HG02759 (cell line): Measurements from ENCODE around the gene LMBRD2.
"Not testable (repeated sequence)": the region's sequence is repeated elsewhere in the genome, so short reads cannot be mapped to it uniquely, and the experiment has no call there.

Experiments used
- ATAC-seq: cut with Tn5 transposase; IDR thresholded peaks from one replicate; pipeline ENCODE4 v1.9.1; 2021; ENCODE audit warnings: mild to moderate bottlenecking, moderate library complexity; ENCODE audit not compliant: unreplicated experiment

The LMBRD2 gene

DNA sequence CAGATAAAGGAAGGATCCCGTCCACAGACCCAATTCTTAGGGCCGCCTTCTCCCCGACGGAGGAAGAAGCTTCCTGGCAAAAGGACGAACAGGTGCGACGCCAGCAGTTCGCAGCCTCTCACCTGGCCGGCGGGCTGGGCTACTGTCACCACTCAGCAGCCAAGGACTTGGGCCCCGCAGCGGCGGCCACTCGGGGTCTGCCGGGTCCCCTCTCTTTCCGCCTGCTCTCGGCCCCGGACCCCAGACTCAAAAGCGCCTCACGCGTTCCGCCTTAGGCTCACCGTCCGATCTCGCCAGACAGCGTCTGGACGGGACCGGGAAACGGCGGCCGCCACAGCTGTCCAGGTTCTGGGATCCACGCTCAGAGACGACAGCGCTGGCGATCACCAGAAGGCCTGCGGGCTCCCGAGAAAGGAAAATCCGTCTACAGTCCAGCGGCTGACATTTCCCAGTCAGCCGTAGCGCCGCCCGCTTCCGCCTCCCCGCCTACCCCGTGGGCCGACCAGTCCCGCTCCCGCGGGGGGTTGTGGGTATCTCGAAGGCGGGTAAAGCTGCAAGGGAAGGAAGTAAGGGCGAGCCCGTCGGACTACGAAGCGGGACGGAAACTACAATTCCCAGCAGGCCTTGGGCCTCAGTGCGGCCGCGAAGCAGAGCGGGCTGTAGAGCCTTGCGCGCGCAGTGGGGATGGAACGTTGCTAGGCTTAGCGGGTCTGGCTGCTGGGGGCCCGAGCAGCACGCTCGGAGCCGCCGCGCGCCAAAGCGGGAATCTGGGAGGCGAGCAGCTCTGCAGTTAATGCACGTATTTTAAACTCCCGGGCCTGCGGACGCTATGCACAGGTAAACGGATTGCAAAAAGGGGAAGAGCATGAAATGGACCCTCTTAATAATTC, at the start of gene LMBRD2, which contains the start of gene SKP2:
Gene LMBRD2, minus strand, starts transcription at position 454 of the 890 bp plus-strand sequence. CDS start 8,538 bp downstream, outside the sequence.
Gene SKP2, plus strand, starts transcription at position 678 of the 890 bp plus-strand sequence. Its CDS starts 152 bp downstream, at position 830.
- peak; percentile 97 for ATAC-seq

DNA sequence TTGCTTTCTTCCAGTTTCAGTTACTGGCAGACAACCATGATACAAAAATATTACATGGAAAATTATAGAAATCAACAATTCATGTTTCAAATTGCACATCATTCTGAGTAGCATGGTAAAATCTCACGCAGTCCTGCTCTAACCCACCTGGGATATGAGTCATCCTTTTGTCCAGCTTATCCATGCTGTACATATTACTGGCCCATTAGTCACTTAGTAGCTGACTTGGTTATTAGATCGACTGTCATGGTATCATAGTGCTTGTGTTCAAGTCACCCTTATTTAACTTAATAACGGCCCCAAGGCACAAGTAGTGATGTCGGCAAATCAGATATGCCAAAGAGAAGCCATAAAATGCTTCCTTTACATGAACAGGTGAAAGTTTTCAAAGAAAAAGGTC, 48.8 kb upstream of the LMBRD2 start:
- no peak for ATAC-seq

DNA sequence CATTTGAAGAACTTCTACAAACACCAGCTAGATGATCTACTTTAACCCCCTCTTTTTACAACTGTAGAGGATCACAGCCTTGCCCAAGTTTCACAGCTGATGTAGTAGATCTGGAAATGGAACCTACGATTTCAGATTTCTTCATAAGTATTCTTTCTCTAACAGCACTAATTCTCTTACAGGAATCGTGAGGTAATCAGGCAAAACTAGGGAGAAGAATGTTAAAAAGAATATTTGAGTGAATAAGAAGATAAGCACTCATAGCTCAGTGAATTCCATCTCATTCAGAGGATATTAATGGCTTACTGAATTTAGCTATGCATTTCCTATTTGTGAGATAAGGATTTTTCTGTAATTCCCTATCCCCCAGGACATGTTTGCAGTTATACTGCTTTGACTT, 47.9 kb upstream of the LMBRD2 start:
- ATAC-seq: no peak

DNA sequence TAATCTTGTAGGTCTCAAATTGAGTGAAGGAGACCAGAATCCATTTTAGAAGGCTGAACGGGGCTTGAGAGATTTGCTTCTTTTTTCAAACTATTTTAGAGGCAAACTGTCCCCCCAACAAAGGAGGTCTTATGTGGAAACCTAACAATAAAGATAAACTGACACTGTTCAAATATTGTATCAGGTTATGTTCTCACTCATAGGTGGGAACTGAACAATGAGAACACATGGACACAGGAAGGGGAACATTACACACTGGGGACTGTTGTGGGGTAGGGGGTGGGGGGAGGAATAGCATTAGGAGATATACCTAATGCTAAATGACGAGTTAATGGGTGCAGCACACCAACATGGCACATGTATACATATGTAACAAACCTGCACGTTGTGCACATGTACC, 47.1 kb upstream of the LMBRD2 start:
- not testable (repeated sequence) for ATAC-seq

DNA sequence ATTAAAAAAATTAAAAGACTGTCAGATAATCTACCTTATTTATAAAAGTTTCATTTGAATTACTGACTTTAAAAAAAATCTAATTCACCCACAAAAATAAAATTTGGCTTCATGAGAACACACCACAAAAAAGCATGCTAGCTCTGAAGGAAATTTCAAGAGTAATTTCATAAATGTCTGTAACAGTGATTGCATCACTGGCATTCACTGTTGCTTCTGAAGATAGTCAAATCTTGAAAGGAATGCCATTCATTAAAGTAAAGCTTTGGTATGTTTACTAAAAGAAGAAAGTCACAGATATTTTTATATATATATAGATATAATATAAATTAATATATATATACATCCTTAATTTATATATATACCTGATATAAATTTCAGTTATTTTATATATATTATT, 46.6 kb upstream of the LMBRD2 start:
- no peak for ATAC-seq

DNA sequence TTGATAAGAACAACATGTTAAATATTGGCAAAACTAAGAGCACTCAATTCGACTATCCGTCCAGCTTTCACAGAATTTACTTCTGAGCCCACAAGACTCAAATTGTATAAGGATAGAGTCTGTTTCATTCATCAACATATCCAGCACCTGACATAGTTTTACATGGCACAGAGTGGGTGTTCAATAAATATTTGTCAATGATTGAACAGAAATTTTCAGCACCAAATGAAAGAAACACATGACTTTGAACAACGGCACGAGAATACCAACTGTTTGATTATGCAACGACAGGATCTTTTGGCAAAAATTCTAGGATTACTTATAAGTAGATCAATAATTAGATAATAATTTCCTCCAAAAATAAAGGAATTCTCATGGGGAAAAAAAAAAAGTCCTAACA, 42.1 kb upstream of the LMBRD2 start:
- ATAC-seq: no peak

DNA sequence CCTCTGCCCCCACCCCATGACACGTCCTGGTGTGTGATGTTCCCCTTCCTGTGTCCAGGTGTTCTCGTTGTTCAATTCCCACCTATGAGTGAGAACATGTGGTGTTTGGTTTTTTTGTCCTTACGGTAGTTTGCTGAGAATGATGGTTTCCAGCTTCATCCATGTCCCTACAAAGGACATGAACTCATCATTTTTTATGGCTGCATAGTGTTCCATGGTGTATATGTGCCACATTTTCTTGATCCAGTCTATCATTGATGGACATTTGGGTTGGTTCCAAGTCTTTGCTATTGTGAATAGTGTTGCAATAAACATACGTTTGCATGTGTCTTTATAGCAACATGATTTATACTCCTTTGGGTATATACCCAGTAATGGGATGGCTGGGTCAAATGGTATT, 32.7 kb upstream of the LMBRD2 start:
- ATAC-seq: not testable (repeated sequence)

DNA sequence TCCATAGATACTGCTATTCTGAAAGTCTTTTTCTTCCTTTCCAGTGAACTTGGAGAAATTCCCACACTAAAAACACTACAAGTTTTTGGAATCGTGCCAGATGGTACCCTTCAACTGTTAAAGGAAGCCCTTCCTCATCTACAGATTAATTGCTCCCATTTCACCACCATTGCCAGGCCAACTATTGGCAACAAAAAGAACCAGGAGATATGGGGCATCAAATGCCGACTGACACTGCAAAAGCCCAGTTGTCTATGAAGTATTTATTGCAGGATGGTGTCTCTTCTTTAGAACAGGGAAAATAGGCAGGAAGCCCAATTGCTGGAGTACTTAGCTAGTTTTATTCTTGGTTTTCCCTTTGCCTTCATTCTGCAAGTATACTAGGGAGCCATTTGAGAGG, 30.1 kb upstream of the LMBRD2 start:
- no peak for ATAC-seq

DNA sequence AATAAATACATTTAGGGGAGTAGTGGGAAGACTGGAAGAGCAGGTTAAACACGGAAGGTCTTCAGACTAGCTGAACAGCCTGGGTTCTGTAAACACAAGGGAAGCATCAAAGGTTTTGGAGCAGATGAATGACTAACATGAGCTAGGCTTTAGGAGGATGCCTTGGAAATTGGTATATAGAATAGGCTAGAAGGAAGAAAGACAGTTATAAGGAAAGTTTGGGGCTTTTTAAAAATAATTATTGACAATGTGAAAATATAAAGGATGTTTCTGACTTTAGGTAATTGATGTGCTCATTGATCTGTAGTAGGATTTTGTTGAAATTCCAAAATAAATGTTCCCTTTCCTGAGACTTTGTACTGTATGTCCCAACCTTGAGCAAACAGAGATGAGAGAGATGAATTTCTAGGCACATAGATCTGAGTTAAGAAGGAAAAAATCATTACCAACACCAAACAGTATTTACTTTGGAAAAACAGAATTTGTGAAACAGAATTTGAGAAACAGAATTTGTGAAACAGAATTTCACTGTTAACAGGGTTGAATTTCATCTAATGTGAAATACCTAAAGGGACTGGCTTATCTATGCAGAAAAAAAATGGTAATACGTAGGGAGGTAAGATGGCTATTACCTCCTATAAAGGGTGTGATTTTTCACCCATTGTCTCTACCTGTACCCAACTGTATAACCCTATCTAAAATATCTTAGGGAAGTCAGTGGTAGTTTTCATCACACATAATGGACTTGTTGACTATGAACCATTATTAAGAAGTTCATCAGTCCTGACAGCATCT, 29.1 kb upstream of the LMBRD2 start:
- no peak for ATAC-seq

DNA sequence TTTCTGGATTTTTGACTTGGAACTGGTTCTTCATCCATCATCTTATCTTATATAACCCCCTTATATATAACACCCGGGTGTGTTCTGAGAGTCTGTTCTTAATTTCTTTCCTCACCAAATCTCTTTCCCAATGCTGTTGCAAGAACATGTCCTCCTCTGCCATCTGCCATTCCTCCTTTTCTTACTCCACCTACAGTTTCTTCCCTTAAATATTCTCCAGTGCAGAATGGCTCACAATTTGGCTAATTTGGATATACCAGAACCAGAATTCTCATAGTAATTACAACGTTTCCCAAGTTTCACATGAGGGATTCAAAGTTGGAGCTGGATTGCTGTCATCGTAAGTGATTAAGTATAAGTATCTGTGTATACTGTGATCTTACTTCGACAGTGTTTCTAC, 28.3 kb upstream of the LMBRD2 start:
- ATAC-seq: no peak

DNA sequence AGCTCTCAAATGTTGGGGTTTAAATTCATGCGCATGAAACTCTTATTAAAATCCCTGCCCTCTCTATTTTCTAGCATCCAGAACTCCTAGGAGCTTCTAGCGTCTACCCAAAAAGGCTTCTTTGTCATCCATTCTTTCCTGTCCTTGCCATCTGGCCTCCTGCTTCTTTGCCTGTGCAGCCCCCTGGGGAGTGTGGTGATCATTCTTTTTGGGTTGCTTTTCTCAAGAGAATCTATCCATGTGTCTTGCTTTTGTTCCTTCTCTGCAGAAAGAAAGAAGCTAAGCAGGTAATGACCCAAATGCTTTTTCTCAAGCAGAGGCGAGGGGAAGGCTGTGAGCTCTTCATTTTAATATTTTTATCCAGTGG, 26.8 kb upstream of the LMBRD2 start:
- ATAC-seq: no peak

DNA sequence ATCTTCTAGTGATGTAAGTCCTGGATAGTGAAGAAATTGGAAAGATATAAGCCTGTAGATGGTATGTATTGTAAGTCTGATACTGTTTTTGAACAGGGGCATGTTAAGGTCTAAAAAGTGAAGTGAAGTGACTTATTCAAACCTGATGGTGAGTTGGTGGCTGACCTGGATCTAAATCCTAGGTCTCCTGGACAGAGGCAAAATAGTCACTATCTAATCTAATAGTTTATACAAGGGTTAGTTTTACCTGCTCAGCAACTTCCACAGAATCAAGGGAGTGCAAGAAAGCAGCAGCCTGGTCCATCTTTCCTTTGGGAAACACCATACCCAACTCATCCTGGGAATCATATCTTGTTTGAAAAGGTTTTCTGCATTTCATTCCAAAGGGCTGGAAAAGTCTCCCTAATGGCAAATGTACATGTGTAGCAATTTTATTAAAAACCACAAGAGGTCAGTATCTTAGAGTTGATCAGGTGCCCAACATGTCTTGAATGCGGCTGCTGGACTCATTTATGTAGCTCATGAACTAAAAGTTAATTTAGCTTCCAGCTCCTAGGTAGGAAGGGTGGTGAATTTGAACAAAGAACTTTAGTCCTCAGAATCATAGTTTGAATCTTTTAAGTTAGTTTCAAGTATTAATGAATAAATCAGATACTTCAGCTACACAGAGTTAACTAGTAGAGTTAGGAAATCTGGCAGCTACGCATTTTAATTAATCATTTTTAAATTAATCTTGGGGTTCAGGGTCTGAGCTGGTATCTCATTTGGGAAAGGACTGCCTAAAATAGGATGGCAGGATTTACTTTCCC, 26.2 kb upstream of the LMBRD2 start:
- no peak for ATAC-seq

DNA sequence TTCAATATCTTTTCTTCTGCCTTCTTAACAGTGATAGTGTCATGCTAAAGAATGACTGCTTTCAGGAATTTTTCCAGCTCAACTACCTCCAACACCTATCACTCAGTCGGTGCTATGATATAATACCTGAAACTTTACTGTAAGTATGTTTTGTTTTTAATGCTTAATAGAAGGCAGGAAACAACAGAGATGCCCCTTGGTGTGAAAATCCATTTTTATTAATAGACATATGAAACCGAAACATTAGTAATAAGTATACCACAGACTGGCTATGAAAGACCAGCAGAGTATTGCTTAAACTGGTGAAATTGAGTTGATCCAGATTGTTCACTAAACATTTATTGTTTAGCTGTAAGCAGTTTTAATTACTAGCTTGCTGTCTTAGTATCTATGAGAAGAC, 25.5 kb upstream of the LMBRD2 start:
- ATAC-seq: peak; percentile 98

DNA sequence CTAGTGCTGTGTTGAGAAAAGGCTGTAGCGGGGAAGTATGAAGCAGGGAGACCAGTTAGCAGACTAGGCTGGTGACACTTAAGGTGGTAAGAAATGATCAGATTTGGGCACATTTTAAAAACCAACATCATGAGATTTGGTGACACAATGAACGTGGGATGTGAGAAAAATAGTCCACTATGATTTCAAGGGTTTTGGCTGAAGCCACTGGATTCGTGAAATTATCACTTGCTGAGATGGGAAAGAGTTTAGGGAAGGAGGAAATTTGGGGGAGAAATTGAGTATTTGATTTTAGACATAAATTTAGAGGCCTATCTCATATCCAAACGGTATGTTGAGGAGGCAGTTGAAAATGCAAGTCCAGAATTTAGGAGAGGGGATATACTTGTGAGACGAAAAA, 23.4 kb upstream of the LMBRD2 start:
- no peak for ATAC-seq

DNA sequence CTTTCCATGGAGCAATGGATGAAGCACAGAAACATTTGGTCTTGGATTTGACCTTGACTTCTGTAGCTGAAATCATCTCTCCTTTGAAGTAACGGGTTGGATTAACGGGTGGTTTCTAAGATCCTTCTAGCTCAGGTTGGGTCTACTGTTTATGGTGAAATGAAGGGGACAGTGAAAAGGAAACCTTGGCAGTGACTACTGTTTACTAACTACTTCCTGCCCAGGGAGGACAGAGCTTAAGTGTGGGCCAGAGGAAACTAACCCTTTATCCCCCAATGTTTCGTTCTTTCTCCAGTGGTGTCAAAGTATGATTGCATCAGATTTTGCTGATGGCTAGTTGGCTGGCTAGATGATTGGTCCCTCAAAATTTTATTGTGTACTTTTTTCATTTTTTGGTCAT, 22.4 kb upstream of the LMBRD2 start:
- no peak for ATAC-seq

DNA sequence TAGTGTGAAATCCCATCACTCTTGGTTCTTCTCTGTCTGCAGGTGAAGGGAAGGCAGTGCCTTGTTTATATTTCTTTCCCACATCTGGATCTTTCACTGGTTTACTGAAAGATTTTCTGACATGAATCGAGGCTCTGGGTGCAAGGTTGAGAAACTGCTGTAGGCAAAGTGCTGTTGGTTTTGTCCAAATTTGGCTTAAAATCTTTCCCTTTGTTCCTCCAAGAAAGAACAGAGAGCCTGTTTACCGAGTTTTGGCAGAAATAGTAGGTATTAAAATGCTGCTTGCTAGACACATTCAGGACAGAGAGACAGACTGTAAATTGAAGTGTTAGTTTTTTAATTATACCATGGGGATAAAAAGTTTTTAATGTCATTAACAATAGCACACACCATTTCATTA, 21.7 kb upstream of the LMBRD2 start:
- ATAC-seq: no peak

DNA sequence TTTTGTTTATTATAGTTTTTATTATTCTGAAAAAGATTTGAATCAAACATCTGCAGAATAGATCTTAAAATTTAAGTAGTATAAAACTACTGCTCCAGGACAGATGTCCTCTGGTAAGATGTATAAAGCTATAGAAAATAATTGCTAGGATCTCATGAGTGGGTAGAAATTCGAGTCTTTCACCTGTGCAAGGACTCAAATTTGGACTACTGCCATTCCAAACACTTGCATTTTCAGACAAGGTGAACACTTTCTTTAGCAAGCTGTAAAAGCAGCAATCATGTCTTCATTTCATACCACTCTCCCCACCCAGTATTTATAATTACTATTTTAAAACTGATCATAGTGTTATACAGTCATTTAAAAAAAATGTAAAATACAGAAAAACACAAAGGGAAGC, 20.9 kb upstream of the LMBRD2 start:
- no peak for ATAC-seq

DNA sequence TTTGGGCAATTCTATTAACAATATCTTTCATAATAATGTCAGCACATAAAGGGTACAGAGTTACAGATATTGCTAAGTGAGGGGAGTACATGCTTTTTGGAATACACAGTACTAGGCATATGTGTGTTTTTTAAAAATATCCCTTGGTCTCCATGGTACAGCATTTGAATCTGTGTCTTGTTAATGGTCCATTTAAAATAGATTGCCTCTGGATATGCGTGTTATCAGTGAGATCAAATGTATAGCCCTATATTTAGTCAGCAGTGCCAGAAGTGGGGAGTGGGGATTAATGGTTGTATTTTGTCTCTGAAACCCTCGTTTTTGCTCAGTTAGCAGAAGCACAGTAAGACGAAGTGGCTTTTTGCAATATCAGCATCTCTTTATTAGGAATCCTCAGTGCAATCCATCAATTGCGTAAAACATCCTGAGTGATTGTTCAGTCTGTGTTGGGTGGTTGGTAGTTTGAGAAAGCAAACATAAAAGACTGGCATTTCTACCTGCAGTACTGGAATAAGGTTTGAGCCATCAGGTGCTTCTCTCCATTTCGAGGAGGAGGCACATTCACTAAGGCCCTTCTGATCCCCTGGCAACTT, 19.2 kb upstream of the LMBRD2 start:
- no peak for ATAC-seq

DNA sequence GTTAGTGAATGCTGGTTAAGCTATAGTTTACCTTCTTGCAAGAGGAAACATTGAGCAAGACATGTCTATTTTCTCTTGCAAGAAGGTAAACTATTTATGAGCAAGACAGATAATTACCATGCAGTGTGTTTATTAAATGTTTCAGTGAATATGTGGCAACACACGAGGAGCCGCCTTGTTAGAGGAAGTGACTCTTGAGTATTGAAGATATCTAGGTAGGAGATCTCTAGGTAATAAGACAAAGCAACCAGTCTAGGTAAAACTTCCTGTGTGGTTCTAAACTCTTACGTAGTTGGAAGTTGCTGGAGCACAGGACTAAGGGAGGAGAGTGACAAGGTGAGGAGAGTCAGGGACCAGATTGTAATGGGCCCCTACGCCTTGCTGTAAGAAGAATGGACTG, 17.1 kb upstream of the LMBRD2 start:
- no peak for ATAC-seq

DNA sequence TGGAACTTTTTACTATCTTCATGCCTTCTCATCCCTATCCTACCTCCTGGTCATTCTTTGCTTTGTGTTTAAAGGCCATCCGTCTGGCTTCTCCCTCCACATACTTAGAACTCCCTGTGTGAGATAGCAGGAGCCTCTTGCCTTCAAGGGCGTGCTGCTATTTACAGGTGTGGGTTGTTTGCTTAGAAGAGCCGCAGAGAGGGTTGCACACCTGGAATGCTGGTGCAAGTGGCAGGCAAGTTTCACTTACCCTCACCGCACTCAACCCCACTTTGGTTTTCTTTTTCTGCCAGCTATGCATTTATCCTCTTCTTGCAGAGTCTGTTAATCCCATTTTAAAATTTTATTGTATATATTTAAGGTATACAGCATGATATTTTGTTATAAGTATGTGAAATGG, 12.8 kb upstream of the LMBRD2 start:
- no peak for ATAC-seq
